Motor neuron (in vitro differentiated cells): Measurements from ENCODE around the gene COA1. TPM values are rescaled to one million over a fixed set of nuclear protein-coding genes. Genes with fewer than 3 reads are reported as not detected.
"Not testable (repeated sequence)": the region's sequence is repeated elsewhere in the genome, so short reads cannot be mapped to it uniquely, and the experiment has no call there.

ENCODE experiments used
- ATAC-seq, 8 experiments: fragments of 200-7000 bp; cut with Tn5 transposase; replicated peaks in 6 of 8; 2 replicates each; pipeline ENCODE4 v1.8.0; 2021; ENCODE audit warnings: mild to moderate bottlenecking in 8 of 8, moderate library complexity in 8 of 8
- H3K27ac ChIP-seq, 2 donors: fragments of 250-450 bp; sonication (Bioruptor Pico); 2 replicates each; pipeline ENCODE4 v1.9.0; 2021; ENCODE audit warnings: antibody characterized with exemption in 2 of 2, mild to moderate bottlenecking in 2 of 2, moderate library complexity in 1 of 2
- H3K4me1 ChIP-seq, 2 donors: fragments of 250-450 bp; sonication (Bioruptor Pico); replicated peaks in 1 of 2; 2 replicates each; pipeline ENCODE4 v1.6.1; 2021; ENCODE audit warnings: antibody characterized with exemption in 2 of 2, mild to moderate bottlenecking in 2 of 2, moderate library complexity in 1 of 2
- H3K4me3 ChIP-seq, 5 donors: fragments of 250-450 bp; sonication (Bioruptor Pico); 2 replicates each; pipeline ENCODE4 v1.9.0; 2021; ENCODE audit warnings: antibody characterized with exemption in 5 of 5, mild to moderate bottlenecking in 5 of 5, moderate library complexity in 4 of 5
- WGBS, 10 experiments: fragments of 450-650 bp; shearing (Covaris generic); methylation state at CpG; one replicate each; pipeline ENCODE4 v1.0.0; 2022; 5-methylcytosine and 5-hydroxymethylcytosine counted together
- in situ Hi-C, 9 experiments: fragments of 400-800 bp; cut with MboI; loops; one replicate each; pipeline ENCODE4 v1.15.0; 2021; ENCODE audit warnings: low sequenced_read_pairs in 9 of 9, low pct_unique_long_range_greater_than_20kb in 2 of 9; ENCODE audit not compliant: unreplicated experiment in 9 of 9
- total RNA-seq, 8 experiments: library from RNA; unstranded; fragments of 300-600 nt; gene quantifications; 2 replicates each; pipeline versions ENCODE4 v1.2.3 to v1.2.4, GENCODE V29; 2022

COA1 gene
- total RNA-seq: 10 to 100 TPM; 46.0 to 93.2 (median 76.1) TPM

- peak within 1 kb of the TSS; percentile 78 to 82 for H3K27ac ChIP-seq
- H3K4me3 ChIP-seq: peak within 1 kb of the TSS; percentile 58 to 94 (median 82)
- 0 to 4% (median 1%) methylated on average over 6 to 30 of the region's 66 CpGs for WGBS, 10 experiments
- in situ Hi-C loops: loop anchor here in 2 of 9 experiments (10.0 kb wide), 2 partner anchors 105 to 795 kb away; partner anchors contain the start of genes MRPL32 (in 1 of the 2) and PSMA2 (in 1 of the 2)
- H3K4me1 ChIP-seq: peaks cover 2 to 17% of the 10 kb centered on the region in 2 donors
- ATAC-seq: peak; percentile 96 to 99 (median 98)
These were observed at the start of gene COA1 for GRCh38 chr7:43729214-43729923. TSS of gene COA1 (minus strand) at chr7:43729523. CDS start at chr7:43648614, 80,909 bp downstream.

GRCh38 chr7:43778293-43779044 lies 49.1 kb upstream of the COA1 start:
- WGBS, 10 experiments: 100% methylated on average over 1 of the region's 18 CpGs; no CpG with 5 or more reads in 9 of the 10 experiments
- H3K27ac ChIP-seq, H3K4me1 ChIP-seq, H3K4me3 ChIP-seq, ATAC-seq, in situ Hi-C loops: not testable (repeated sequence)

- H3K4me1 ChIP-seq, H3K27ac ChIP-seq, H3K4me3 ChIP-seq, in situ Hi-C loops, ATAC-seq: not testable (repeated sequence)
- WGBS, 10 experiments: no CpG with 5 or more reads among the region's 2 CpGs
These were observed 45.9 kb upstream of the COA1 start for GRCh38 chr7:43775255-43775654.

- no CpG with 5 or more reads among the region's 6 CpGs for WGBS, 10 experiments
- in situ Hi-C loops, H3K27ac ChIP-seq, H3K4me3 ChIP-seq, H3K4me1 ChIP-seq, ATAC-seq: not testable (repeated sequence)
These were observed 43.9 kb upstream of the COA1 start for GRCh38 chr7:43773268-43773667.

GRCh38 chr7:43771573-43771972 lies 42.2 kb upstream of the COA1 start:
- in situ Hi-C loops: no loop called here
- Histone ChIP-seq H3K4me3 (no peak overlapping the region), H3K27ac (no peak overlapping the region), H3K4me1 (peaks cover 0 to 2% of the 10 kb centered on the region in 2 donors)
- ATAC-seq: no peak
- 50 to 100% (median 75%) methylated on average over 1 to 2 of the region's 3 CpGs; no CpG with 5 or more reads in 4 of the 10 experiments for WGBS, 10 experiments

GRCh38 chr7:43771128-43771527 lies 41.8 kb upstream of the COA1 start:
- Histone ChIP-seq H3K27ac (no peak overlapping the region), H3K4me3 (no peak overlapping the region), H3K4me1 (peaks cover 0 to 2% of the 10 kb centered on the region in 2 donors)
- 0 to 100% (median 76%) methylated on average over 1 to 2 of the region's 3 CpGs; no CpG with 5 or more reads in 2 of the 10 experiments for WGBS, 10 experiments
- no peak for ATAC-seq
- in situ Hi-C loops: no loop called here

GRCh38 chr7:43769791-43770465 lies 40.6 kb upstream of the COA1 start:
- Histone ChIP-seq H3K4me1 (peaks cover 0 to 2% of the 10 kb centered on the region in 2 donors), H3K4me3 (no peak overlapping the region), H3K27ac (no peak overlapping the region)
- no peak for ATAC-seq
- 72 to 91% (median 87%) methylated on average over 2 to 6 of the region's 10 CpGs; no CpG with 5 or more reads in 3 of the 10 experiments for WGBS, 10 experiments
- in situ Hi-C loops: no loop called here

- ATAC-seq: no peak
- Histone ChIP-seq H3K4me3 (no peak overlapping the region), H3K27ac (no peak overlapping the region), H3K4me1 (peaks cover 0 to 2% of the 10 kb centered on the region in 2 donors)
- 89 to 100% (median 97%) methylated on average over 1 to 3 of the region's 5 CpGs; no CpG with 5 or more reads in 4 of the 10 experiments for WGBS, 10 experiments
- in situ Hi-C loops: no loop called here
These were observed 40.0 kb upstream of the COA1 start for GRCh38 chr7:43769281-43769680.

- H3K4me3 ChIP-seq: no peak overlapping the region
- in situ Hi-C loops: no loop called here
- H3K4me1 ChIP-seq: peaks cover 0 to 2% of the 10 kb centered on the region in 2 donors
- 83 to 100% (median 100%) methylated on average over 1 to 2 of the region's 4 CpGs; no CpG with 5 or more reads in 5 of the 10 experiments for WGBS, 10 experiments
- ATAC-seq: no peak
- no peak overlapping the region for H3K27ac ChIP-seq
These were observed 39.6 kb upstream of the COA1 start for GRCh38 chr7:43768887-43769272.

- in situ Hi-C loops: no loop called here
- WGBS, 10 experiments: 39 to 92% (median 79%) methylated on average over 2 to 5 of the region's 9 CpGs; no CpG with 5 or more reads in 5 of the 10 experiments
- ATAC-seq: no peak
- peaks cover 0 to 2% of the 10 kb centered on the region in 2 donors for H3K4me1 ChIP-seq
- no peak overlapping the region for H3K4me3 ChIP-seq
- H3K27ac ChIP-seq: no peak overlapping the region
These were observed 39.0 kb upstream of the COA1 start for GRCh38 chr7:43768201-43768886.

- H3K4me1 ChIP-seq: peaks cover 0 to 2% of the 10 kb centered on the region in 2 donors
- ATAC-seq: peak in 1 of 8 experiments; percentile 68
- H3K4me3 ChIP-seq: no peak overlapping the region
- in situ Hi-C loops: no loop called here
- WGBS, 10 experiments: 75 to 100% (median 86%) methylated on average over 1 to 8 of the region's 8 CpGs; no CpG with 5 or more reads in 2 of the 10 experiments
- no peak overlapping the region for H3K27ac ChIP-seq
These were observed 38.0 kb upstream of the COA1 start for GRCh38 chr7:43767311-43767710.

GRCh38 chr7:43766564-43766963 lies 37.2 kb upstream of the COA1 start:
- ATAC-seq: no peak
- 53 to 100% (median 72%) methylated on average over 1 to 8 of the region's 8 CpGs; no CpG with 5 or more reads in 4 of the 10 experiments for WGBS, 10 experiments
- in situ Hi-C loops: no loop called here

More at GRCh38 chr7:43766564-43766963, 37.2 kb upstream of the COA1 start:
- Histone ChIP-seq H3K27ac (no peak overlapping the region), H3K4me1 (peaks cover 0 to 2% of the 10 kb centered on the region in 2 donors), H3K4me3 (no peak overlapping the region)
